Stimulated activated CD8-positive, alpha-beta memory T cell treated with anti-CD3 and anti-CD28 coated beads, Interleukin-4, amount 100 ng/mL, for 24 hours (primary cell): Measurements from ENCODE around the gene ZDHHC14.
"Not testable (repeated sequence)": the region's sequence is repeated elsewhere in the genome, so short reads cannot be mapped to it uniquely, and the experiment has no call there.

Experiments
- DNase-seq: peaks from one replicate; pipeline ENCODE4 v3.0.0-alpha.2; 2020; ENCODE audit warnings: low read depth

ZDHHC14 gene

GRCh38 chr6:157690441-157691210 is 309.6 kb downstream of the ZDHHC14 start:
- DNase-seq, result no peak

GRCh38 chr6:157691621-157692020 is 310.6 kb downstream of the ZDHHC14 start:
- DNase-seq, result not testable (repeated sequence)

GRCh38 chr6:157693867-157694266 is 312.9 kb downstream of the ZDHHC14 start:
- DNase-seq, result no peak

GRCh38 chr6:157695301-157696040 is 314.5 kb downstream of the ZDHHC14 start:
- DNase-seq, result no peak

- no peak for DNase-seq
Observed at GRCh38 chr6:157699777-157700636, 319.0 kb downstream of the ZDHHC14 start.

GRCh38 chr6:157706351-157706750 is 325.4 kb downstream of the ZDHHC14 start:
- not testable (repeated sequence) for DNase-seq

- no peak for DNase-seq
Observed at GRCh38 chr6:157706883-157707282, 325.9 kb downstream of the ZDHHC14 start.

- DNase-seq, result no peak
Observed at GRCh38 chr6:157707576-157707975, 326.6 kb downstream of the ZDHHC14 start.

- no peak for DNase-seq
Observed at GRCh38 chr6:157708239-157708638, 327.2 kb downstream of the ZDHHC14 start.

GRCh38 chr6:157708933-157709332 is 327.9 kb downstream of the ZDHHC14 start:
- no peak for DNase-seq

- no peak for DNase-seq
Observed at GRCh38 chr6:157709555-157709954, 328.6 kb downstream of the ZDHHC14 start.

GRCh38 chr6:157710604-157711003 is 329.6 kb downstream of the ZDHHC14 start:
- no peak for DNase-seq

- no peak for DNase-seq
Observed at GRCh38 chr6:157711060-157711459, 330.1 kb downstream of the ZDHHC14 start.

- DNase-seq, result no peak
Observed at GRCh38 chr6:157712585-157713295, 331.8 kb downstream of the ZDHHC14 start.

- DNase-seq, result no peak
Observed at GRCh38 chr6:157713451-157714152, 332.6 kb downstream of the ZDHHC14 start.

- DNase-seq, result no peak
Observed at GRCh38 chr6:157714153-157714490, 333.1 kb downstream of the ZDHHC14 start.

- DNase-seq, result no peak
Observed at GRCh38 chr6:157715728-157716164, 334.8 kb downstream of the ZDHHC14 start.

- no peak for DNase-seq
Observed at GRCh38 chr6:157716251-157716995, 335.4 kb downstream of the ZDHHC14 start.

- DNase-seq, result no peak
Observed at GRCh38 chr6:157717340-157717748, 336.4 kb downstream of the ZDHHC14 start.

- no peak for DNase-seq
Observed at GRCh38 chr6:157718503-157719187, 337.7 kb downstream of the ZDHHC14 start.
